GM12874 (cell line): ENCODE results near the gene BNC2.

Experiments
- CTCF ChIP-seq: IDR thresholded peaks from 2 replicates; pipeline ENCODE4 v1.5.1; 2011; ENCODE audit warnings: low read depth, mild to moderate bottlenecking, control low read depth, low read length, moderate library complexity; ENCODE audit not compliant: insufficient read depth

Gene BNC2

DNA sequence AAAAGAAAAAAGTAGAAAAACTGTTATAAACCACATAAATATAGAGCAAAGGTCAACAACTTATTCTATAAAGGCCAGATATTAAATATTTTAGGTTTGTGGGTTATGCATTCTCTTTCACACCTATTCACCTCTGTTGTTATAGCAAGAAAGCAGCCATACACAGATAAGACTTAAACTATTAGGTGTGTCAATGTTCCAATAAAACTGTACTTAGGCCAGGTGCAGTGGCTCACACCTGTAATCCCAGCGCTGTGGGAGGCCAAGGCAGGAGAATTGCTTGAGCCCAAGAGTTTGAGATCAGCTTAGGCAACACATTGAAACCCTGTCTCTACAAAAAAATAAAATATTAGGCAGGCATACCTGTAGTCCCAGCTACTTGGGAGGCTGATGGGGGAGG lies 314.7 kb downstream of the BNC2 start:
- TF ChIP-seq CTCF = no peak

- no peak for TF ChIP-seq CTCF
Observed at GRCh38 chr9:16553869-16554540, 316.5 kb downstream of the BNC2 start.

DNA sequence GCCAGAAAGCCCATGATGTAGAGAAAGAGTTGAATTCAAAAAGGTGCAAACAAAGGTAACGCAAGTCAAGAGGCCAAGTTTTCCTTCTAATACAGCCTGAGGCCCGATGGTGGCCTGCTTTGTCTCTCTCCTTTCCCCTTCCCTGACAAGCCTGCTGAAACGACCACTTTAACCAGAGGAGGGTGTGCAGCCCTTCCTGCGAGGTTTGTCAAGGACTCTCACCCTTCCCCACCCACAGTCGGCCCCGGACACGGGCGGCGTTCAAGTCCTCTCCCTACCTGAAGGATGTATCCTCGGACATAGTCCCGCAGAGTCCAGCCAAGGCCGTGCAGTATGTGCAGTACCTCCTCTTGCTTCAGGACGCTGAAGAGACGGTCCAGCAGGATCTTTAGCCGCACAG lies 318.2 kb downstream of the BNC2 start:
- no peak for TF ChIP-seq CTCF

DNA sequence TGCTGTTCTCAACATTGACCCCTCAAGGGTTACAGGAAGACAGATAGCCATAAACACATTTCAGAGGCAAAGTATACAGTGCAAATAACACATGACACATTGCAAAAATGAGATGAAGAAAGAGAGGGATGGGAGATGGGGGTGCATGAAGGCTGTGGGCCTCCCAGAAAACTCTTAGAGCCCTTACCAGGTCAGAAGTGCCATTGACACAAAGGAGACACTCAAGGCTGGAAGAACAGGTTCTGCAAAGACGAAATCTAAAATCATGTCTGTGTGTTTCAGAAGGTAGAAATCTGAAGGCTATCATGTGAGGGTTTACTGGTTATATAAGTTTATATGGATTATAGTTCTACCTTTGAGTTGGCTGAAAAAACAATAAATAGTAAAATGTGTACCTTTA lies 318.8 kb downstream of the BNC2 start:
- no peak for TF ChIP-seq CTCF

- TF ChIP-seq CTCF = no peak
Observed at GRCh38 chr9:16545639-16546038, 324.8 kb downstream of the BNC2 start.

DNA sequence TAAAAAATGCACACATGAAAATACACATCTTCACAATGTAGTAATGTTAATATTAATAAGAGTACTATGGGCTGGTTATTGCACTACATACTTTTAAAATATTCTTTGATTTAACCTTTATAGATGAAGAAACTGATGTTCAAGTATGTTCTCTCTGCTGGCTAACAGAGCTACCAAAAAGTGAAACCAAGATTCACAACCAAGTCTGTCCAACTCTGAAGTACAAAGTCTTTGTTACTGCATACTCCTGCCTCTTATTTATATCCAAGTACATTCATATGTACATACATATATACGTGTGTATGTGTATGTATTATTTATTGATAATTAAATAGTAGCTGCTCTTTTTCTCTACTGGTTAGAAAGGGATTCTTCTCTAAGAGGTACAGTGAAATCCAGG lies 325.6 kb downstream of the BNC2 start:
- TF ChIP-seq CTCF = no peak

DNA sequence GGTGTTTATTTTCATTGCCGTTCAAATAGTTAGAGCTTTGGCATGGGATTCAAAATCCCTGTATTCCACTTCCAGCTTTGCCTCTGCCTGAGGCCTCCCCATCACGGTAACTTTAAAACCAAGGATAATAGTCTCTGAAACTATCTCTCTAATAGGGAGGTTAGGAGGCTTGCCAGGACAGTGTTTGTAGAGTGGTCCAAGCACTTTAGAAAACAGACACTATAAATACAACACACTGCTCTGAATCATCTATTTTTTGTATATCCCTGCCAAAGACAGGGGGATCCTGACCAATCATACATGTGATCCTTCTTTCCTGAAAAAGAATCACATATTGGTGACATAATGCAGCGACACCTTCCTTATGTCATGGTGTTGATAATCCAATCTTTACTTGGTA lies 326.8 kb downstream of the BNC2 start:
- TF ChIP-seq CTCF = no peak
